Measurements from ENCODE around the gene TMEM266. TPM values are rescaled to one million over a fixed set of nuclear protein-coding genes. Genes with fewer than 3 reads are reported as not detected.

The TMEM266 gene
- total RNA-seq, 1 donor from 2014 or later: not detected

GRCh38 chr15:76161153-76162035, 101.6 kb downstream of the TMEM266 start:
- no peak for DNase-seq (ENCODE audit: low read depth in 2 of 2)

GRCh38 chr15:76162036-76162398, 102.2 kb downstream of the TMEM266 start:
- no peak for DNase-seq (ENCODE audit: low read depth in 2 of 2)

GRCh38 chr15:76162784-76163456, 103.1 kb downstream of the TMEM266 start:
- no peak for DNase-seq (ENCODE audit: low read depth in 2 of 2)

- DNase-seq (ENCODE audit: low read depth in 2 of 2): no peak
Measured at GRCh38 chr15:76163457-76164295, 103.9 kb downstream of the TMEM266 start.

- DNase-seq (ENCODE audit: low read depth in 2 of 2): no peak
Measured at GRCh38 chr15:76164602-76165001, 104.8 kb downstream of the TMEM266 start.

- no peak for DNase-seq (ENCODE audit: low read depth in 2 of 2)
Measured at GRCh38 chr15:76165951-76166350, 106.2 kb downstream of the TMEM266 start.

- DNase-seq (ENCODE audit: low read depth in 2 of 2): no peak
Measured at GRCh38 chr15:76168237-76168984, 108.6 kb downstream of the TMEM266 start.

GRCh38 chr15:76169018-76169417, 109.2 kb downstream of the TMEM266 start:
- peak in 1 of 2 donors; percentile 14 for DNase-seq (ENCODE audit: low read depth in 2 of 2)

GRCh38 chr15:76169911-76170800, 110.4 kb downstream of the TMEM266 start:
- no peak for DNase-seq (ENCODE audit: low read depth in 2 of 2)

- DNase-seq (ENCODE audit: low read depth in 2 of 2): no peak
Measured at GRCh38 chr15:76172782-76173181, 113.0 kb downstream of the TMEM266 start.

GRCh38 chr15:76173317-76173834, 113.6 kb downstream of the TMEM266 start:
- no peak for DNase-seq (ENCODE audit: low read depth in 2 of 2)

GRCh38 chr15:76174654-76175053, 114.9 kb downstream of the TMEM266 start:
- no peak for DNase-seq (ENCODE audit: low read depth in 2 of 2)

- no peak for DNase-seq (ENCODE audit: low read depth in 2 of 2)
Measured at GRCh38 chr15:76175442-76175841, 115.7 kb downstream of the TMEM266 start.

- DNase-seq (ENCODE audit: low read depth in 2 of 2): no peak
Measured at GRCh38 chr15:76176059-76176458, 116.3 kb downstream of the TMEM266 start.

- DNase-seq (ENCODE audit: low read depth in 2 of 2): no peak
Measured at GRCh38 chr15:76176487-76177085, 116.8 kb downstream of the TMEM266 start.

GRCh38 chr15:76177491-76178040, 117.8 kb downstream of the TMEM266 start:
- peak in 1 of 2 donors; percentile 18 for DNase-seq (ENCODE audit: low read depth in 2 of 2)

GRCh38 chr15:76178296-76179000, 118.7 kb downstream of the TMEM266 start:
- no peak for DNase-seq (ENCODE audit: low read depth in 2 of 2)

GRCh38 chr15:76179023-76179422, 119.2 kb downstream of the TMEM266 start:
- no peak for DNase-seq (ENCODE audit: low read depth in 2 of 2)

- DNase-seq (ENCODE audit: low read depth in 2 of 2): no peak
Measured at GRCh38 chr15:76180321-76180720, 120.5 kb downstream of the TMEM266 start.

Measured in lung microvascular endothelial cell (primary cell).